Activated T-cell treated with anti-CD3 and anti-CD28 coated beads for 24 hours (primary cell): ENCODE measurements around the gene NIF3L1.

Experiments used
- DNase-seq: peaks from one replicate; pipeline ENCODE4 v3.0.0-alpha.2; 2020; ENCODE audit warnings: low read depth

Gene NIF3L1

GRCh38 chr2:200888704-200889625, at the start of gene NIF3L1, which contains the start of gene PPIL3:
Gene NIF3L1, plus strand, starts transcription at chr2:200889371. Its CDS starts 2,573 bp downstream, at chr2:200891944.
Gene PPIL3, minus strand, starts transcription at chr2:200889077. Its CDS starts 1,462 bp downstream, at chr2:200887615.
- DNase-seq, result peak; percentile 96

DNA sequence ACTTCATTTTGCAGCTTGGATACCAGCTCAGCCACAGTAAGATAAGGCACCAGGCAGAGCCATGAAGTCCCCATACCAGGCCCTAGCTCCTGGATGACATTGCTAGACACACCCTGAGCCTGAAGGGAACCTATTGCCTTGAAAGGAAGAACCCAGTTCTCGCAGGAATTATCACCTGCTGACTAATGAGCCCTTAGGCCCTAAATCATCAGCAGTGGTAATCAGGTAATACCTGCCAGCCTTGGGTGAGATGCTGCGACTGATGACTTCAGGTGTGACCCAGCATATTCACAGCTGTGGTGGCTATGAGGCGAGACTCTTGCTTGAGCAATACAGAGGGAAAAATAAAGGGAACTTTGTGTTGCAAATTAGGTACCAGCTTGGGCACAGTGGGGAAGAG, 49.7 kb upstream of the NIF3L1 start:
- no peak for DNase-seq

DNA sequence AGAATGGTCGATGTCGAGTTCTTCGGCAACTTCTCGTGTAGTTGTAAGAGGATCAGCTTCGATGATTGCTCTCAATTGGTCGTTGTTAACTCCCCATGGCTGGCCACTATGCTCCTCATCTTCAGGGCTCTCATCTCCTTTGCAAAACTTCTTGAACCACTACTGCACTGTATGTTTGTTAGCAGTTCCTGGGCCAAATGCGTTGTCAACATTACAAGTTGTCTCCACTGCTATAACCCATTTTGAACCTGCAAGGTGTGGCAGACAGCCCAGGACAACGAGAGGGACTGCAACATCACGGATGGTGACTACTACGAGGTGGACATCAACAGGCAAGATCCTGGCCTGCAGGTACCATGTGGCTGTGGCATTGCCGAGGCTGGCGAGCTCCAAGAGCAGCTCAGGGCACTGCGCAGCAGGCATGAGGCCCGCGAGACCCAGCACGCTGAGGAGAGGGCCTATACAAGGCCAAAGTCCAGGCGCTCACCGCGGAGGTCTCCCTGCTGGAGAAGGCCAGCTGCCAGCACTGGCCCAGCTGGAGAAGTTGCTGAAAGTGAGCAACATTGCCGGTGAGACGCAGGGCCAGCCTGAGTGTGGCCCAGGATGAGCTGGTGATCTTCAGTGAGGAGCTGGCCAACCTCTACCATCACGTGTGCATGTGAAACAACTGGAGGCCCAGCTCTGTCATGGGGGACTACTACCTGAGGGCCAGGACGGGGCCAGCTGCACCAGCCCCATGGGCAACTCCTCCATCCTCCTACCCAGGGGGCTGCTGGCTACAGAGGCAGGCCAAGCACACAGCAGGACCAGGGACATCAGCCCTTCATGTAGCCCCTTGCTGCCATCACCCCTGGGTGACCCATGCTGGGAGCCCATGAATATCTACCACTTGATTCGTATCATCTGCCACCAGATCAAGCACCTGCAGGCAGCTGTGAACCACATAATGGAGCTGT, 44.9 kb upstream of the NIF3L1 start:
- no peak for DNase-seq

DNA sequence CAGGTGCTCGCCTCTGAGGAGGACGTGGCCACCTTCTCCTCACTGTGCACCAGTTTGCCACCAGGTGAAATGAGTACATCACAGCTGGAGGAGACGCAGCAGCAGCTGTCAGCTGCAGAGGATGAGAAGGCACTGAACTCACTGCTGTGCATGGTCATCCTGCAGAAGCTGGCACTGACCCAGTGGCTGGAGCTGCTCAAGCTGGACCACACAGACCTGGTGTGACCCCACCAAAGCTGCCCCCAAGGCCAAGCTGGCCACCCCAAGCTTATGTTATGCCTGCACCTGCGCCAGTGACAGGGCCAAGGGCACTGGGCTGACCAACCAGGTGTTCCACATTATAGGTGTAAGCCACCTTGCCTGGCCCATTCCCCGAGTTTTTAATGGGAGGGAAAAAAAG, 44.0 kb upstream of the NIF3L1 start:
- DNase-seq, result no peak

DNA sequence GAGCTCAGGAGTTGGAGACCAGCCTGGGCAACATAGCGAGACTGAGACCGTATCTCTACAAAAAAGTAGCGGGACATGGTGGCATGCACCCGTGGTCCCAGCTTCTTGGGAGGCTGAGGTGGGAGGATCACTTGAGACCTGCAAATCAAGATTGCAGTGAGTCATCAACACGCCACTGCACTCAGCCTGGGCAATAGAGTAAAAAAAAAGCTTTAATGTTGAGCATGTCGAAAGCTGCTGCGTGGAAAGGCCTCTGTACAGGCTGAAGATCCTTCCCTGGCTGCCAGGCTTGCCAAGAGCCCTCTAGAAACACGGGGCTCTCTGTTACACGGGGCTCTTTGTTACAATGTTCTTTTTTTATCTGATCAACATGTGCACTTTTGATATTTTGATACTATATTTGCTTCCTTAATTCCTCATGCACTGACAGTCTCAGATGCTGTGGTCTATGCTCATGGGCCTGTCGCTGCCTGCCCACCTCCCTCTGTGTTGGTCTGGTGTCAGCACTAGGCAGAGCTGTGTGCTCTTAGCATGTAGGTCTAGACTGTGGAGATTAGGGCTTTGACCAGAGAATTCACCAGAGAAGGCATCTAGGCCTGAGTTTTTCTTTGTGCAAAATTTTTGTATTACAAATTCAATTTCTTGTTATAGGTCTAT, 43.4 kb upstream of the NIF3L1 start:
- DNase-seq, result no peak

DNA sequence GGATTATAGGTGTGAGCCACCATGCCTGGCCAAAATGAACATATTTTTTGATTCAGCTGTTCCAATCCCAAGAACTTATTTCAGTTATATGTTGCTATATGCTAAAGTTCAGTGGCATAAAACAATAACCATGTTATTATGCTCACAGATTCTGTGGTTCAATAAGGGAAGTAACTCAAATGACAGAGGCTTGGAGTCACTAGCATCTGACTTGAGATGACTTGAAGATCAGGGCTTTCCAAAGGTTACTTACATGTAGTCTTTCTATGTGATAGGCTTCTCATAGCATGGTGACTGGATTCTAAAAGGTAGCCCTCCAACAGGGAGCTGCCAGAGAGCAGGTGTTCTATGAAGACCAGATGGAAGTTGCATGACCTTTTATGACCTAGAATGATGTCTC, 41.9 kb upstream of the NIF3L1 start:
- no peak for DNase-seq

GRCh38 chr2:200847939-200848338, 41.2 kb upstream of the NIF3L1 start:
- no peak for DNase-seq

DNA sequence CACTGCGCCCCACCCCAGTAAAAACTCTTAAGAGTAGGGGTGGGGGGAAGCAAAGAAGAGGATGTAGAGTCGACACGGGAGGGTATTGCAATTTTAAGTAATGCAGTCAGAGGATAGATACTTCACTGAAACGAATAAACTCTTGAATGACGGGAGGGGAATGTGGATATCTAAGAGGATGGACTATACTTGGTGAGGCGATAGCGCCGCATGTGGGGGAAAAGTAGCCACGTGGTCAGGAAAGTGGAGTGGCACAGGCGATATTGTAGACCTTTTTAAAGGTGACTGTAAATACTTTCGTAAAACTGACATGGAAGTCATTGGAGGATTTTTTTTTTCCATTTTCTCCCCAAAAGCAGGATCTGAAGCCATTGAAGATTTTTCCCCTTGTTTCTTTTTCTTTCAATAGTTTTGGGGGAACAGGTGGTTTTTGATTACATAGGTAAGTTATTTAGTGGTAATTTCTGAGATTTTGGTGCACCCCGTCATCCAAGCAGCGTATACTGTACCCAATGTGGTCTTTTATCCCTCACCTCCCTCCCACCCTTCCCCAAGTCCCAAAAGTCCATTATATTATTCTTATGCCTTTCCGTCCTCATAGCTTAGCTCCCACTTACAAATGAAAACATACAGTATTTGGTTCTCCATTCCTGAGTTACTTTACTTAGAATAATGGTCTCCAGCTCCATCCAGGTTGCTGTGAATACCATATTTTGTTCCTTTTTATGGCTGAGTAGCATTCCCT, 38.5 kb upstream of the NIF3L1 start:
- DNase-seq, result no peak

- no peak for DNase-seq
Measured at GRCh38 chr2:200851398-200852248, 37.5 kb upstream of the NIF3L1 start.

DNA sequence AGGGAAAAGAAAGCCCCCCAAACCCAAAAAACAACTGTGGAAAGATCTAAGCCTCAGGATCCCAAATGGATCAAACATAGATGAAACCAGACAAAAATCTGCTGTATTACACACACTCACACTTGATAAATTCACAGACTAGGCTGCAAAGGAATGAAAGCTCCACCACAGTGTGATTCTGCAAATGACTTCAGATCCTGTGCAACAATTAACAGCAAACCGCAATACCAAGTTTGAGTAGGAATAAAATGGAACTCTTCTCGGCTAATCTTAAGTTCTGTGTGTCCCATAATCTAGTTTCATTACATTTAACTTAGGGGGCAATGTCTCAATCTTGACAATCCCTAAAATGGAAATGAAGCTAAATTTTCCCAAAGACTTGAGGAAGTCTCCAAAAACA, 36.6 kb upstream of the NIF3L1 start:
- no peak for DNase-seq

DNA sequence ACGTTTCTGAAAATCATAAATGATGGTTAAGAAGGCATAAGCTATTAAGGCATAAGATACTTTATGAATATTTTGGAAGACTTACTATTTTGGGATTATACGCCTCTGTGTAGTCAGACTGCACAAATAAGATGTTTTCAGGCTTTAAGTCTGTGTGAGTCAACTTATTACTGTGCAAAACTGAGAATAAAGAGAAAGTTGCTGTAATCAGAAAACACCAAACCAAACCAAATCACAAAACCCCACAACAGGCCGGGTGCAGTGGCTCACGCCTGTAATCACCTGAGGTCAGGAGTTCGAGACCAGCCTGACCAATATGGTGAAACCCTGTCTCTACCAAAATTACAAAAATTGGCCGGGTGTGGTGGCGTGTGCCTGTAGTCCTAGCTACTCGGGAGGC, 32.4 kb upstream of the NIF3L1 start:
- no peak for DNase-seq

DNA sequence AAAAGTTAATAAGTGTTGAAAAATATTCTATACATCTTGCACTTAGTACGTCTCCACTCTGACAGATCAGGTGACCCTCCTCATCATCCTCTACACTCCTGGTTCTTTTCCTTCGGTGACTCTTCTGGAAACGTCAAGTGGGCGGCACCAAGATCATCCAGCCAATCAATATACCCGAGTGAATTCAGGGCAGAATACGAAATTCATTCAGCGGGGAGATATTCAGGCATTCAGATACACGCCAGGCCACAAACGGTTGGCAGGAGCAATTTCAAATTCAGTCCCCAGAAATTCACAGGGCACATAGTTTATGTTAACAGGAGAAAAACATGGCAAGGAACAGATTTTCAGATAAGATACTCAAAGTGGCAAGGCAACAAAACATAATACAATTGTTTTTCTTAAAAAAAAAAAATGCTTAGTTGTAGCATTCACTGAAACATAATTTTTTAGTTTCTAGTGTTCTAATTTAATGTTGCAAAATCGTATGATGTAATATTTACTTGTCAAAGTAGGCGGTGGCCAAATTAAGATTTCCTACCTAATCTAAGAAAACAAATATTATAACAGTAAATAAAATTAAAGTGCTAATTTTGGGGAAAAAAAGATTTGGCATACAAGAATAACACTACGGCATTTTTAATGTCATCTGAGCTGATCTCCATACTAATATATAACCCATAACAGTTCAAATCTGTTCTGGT, 28.9 kb upstream of the NIF3L1 start:
- peak; percentile 24 for DNase-seq

DNA sequence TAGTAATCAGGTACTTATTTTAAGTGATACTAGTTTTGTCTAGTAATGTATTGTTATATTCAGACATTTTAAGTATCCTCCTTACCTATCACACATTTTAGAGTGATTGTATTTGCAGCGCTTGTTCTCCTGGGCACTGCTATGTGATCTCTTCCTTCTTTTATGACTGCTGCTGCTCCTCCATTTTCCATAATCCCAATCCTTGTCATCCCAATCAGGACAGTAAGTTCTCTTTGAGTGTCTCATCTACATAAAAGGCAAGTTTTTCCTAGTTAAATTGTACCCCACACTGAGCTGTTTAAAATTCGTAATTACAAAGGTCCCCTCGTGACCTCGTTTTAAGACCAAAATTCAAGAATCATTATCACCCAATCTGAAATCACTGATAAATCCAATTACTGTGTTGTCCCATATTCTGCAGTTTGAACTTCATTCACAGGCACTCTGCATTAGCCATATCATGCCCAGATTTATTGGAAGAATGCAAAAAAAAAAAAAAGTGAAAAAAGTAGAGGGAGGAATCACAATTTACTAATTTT, 27.5 kb upstream of the NIF3L1 start:
- no peak for DNase-seq

DNA sequence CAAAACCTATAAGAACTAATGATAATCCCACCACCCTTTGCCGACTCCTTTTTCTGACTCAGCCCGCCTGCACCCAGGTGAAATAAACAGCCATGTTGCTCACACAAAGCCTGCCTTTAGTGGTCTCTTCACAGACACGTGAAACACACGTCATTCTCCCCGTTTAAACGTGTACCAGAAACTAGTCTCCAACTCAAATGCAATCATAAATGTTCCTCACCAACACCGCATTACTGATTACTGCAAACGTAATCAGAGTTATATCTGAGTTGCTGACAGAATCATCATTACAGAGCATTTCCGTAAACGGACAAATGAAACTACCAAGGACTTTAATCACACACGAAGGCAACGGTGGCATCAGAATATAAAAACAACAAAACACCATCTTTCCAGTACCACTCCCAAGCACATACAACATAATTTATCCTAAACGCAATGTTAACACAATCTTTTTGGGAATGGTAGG, 26.6 kb upstream of the NIF3L1 start:
- peak; percentile 54 for DNase-seq

DNA sequence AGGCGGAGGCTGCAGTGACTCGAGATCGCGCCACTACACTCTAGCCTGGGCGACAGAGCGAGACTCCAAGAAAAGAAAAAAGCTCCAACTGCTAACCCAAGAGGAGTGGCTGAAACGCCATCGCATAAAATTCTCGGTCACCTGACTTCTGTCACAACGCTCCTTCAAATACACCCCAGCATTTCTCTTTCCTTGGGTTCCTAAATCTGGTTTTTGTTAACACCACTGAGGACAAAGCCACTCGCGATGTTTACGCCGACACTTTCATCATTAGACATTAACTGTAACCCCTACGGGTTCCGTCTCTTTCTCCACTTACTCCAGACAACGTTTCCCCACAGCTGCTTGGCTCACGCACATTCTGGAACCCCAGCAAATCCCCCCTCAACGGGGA, 25.4 kb upstream of the NIF3L1 start:
- no peak for DNase-seq

DNA sequence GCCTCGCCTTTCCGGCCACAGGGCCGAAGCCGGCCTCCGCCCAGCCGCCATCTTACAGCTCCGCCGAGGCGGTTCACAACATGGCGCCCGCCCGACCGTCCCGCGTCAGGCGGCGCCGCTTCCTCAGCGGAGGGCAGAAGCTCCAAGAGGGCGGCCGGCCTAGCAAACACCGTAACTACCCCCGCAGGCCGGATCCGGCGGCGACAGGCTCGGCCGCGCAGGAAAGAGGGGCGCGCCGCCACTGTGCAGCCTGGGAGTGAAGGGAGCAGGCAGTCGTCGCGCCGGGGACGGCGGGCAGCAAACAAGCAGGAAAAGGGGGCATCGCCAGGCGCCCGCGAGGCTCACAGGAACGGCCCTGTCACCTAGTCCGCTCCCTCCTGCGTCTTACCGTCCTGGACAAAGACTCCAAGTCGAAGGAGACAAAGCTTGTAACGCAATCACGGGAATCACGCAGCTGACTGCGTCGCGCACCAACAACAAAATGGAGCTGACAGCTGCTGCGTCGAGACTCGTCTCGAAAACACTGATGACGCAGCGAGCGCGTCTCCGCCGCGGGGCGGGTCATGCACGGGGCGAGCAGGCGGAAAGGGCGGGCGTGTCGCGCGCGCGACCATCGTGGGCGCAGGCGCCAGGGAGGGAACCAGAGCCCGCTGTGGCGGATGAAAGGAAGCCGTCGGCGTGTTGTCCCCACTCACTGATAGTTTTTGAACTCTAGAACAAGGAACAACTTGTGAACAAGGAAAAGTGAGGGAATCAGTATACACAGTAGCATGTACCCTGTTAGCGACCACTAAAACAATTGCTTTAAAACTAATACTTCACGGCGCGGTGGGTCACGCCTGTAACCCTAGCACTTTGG, 24.8 kb upstream of the NIF3L1 start, which contains the start of gene CLK1:
CLK1 (minus strand) TSS at position 483 of the 859 bp plus-strand sequence. CDS start 2,796 bp downstream, outside the sequence.
- peak; percentile 97 for DNase-seq

- no peak for DNase-seq
Measured at GRCh38 chr2:200869014-200869413, 20.2 kb upstream of the NIF3L1 start.

GRCh38 chr2:200871151-200871550, 18.0 kb upstream of the NIF3L1 start:
- no peak for DNase-seq
